HG02571 (cell line): ENCODE measurements around the gene RASL10B.

Experiments
- ATAC-seq: cut with Tn5 transposase; IDR thresholded peaks from one replicate; pipeline ENCODE4 v1.9.1; 2021; ENCODE audit warnings: mild to moderate bottlenecking, moderate library complexity; ENCODE audit not compliant: unreplicated experiment

The RASL10B gene

DNA sequence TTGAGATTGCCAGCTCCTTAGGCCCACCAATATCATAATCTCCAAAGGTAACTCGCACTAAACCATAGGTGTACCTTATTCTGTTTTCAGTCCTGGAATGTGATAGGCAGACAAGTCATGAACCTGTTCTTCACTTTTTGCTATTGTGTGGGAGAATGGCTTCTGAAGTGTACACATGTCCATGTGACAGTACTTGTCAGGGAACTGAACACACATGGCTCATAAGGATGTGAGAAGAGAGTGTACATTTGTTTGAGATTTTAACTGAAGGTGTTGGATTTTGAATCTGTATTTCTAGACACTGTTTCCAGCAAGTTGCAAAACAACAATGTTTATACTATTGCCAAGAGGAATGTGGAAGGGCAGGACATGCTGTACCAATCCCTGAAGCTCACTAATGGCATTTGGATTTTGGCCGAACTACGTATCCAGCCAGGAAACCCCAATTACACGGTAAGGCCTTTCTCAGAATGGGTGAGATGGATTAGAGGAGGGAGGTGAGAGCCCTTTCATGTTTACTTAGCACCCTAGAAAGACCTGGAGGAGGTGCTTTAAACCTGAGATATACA lies 14.5 kb upstream of the RASL10B start:
- no peak for ATAC-seq

DNA sequence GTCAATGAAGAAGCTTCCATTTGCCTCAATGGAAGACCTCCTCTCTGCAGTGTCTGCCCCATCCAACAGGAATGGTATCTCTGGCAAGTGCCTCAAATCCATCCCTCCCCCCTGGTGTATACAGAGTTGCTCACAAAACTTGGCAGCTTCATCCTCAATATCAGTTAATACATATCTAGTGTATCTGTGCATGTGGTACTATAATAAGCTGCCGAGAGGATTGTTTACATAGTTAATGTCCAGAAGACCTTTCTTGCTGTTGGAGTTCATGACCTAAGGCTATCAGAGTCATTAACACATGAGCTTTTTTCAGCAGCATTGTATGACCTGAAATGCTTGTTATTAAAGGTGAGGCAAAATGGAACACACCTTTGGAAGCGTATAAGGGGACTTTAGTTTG lies 14.0 kb upstream of the RASL10B start:
- ATAC-seq = no peak

DNA sequence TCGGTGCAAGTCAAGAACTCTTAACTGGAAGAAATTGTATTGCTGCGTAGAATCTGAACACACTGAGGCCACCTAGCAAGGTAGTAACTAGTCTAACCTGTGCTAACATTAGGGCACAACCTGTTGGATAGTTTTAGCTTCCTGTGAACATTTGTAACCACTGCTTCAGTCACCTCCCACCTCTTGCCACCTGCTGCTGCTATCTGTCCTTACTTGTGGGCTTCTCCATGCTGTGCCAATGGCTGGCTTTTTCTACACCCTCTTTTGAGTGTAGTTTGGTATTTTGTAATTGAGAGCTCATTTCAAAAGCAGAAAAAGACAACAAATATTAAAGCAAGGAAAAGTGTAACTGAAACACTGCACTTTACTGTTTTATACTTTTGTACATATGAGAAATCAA lies 7.7 kb upstream of the RASL10B start:
- ATAC-seq = no peak

DNA sequence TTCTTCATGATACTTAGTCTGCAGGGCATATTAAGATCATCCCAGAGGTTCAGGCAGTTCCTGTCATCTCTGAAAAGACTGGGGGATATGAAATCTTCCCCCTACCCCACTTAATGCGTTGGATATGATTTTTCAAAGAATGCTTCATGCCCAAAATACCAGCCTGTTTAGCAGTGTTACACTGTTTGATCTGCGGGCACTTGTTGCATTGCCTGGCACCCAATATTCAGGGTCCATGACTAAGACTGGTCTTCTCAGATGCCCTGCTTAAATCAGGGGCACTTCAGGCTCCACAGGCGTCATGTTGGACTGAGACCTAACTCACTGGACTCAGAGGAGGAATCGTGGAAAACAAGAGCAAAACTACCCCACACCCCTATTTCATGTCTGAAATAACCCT lies 6.4 kb upstream of the RASL10B start:
- ATAC-seq = no peak

DNA sequence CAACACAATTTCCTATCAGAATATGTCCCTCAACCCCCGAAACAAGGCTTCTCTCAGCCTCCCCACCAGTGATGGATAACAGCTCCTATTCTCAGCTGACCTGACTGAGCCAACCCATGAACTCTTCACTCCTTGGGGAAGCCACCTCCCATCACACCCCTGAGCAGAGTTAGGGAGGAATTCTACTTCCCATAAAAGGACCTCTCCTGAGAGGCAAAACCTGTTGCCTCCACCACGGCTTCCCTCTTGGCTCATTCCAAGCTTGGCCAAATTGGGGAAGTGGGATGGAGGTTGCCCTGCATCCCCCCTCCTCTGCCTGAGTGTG lies 5.7 kb upstream of the RASL10B start:
- no peak for ATAC-seq

DNA sequence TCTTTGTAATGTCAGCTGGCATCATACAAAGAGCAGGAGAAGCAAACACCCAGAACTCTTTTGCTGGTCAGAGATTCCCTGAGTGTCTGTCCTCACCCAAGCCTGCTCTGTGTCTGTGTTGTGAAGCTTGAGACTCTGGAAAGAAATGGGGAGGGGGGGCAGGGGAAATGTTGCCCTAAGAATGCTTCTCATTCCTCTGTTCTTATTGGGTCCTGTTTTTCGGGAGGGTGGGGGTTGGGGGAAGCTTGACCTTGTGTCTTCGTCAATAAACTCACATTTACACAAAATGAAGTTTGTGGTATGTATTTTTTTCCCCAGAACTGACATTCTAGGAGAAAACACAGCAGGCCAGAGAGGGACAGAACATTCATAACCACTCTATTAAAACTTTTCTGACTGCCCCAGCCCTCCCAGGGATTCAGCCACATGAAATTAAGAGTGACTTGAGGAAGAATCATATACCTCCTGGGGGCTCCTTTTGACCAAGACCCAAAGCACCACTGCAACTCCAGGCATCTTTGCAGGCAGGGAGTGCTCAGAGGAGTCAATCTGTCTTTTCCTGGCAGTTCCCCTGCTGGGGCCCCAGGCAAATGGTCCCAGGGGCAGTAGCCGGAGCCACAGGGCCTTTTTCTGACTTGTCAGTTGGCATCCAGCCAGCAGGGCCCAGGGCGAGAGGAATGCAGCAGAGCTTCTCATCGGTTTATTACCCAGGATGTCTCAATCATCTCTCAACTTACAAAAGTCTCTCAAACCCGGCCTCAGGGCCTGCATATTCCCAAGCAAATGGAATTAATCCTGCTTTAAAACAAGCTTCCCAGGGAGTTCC lies 5.1 kb upstream of the RASL10B start:
- no peak for ATAC-seq

DNA sequence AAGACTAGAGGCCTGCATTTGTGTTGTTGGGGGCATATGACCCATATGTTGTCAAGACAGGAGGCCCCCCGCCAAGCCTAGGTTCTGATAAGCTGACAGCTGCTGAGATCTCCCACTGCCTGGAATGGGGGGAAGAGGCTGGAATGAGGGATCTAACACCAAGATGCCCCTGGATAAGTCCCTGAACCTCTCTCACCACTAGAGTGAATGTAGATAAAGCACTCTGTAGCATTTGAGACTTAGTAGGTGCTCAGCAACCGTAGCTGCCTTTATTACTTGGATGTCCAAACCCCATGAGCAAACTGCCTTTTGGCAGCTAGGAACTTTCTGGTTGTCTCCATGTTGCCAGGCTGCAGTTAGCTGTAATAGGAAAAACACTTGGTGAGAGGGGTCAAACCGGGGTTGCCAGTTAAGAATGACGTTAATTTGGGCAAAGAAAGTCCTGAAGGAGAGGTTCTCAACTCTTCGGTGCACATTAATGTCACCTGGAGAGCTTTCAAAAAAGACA lies 4.4 kb upstream of the RASL10B start:
- no peak for ATAC-seq

DNA sequence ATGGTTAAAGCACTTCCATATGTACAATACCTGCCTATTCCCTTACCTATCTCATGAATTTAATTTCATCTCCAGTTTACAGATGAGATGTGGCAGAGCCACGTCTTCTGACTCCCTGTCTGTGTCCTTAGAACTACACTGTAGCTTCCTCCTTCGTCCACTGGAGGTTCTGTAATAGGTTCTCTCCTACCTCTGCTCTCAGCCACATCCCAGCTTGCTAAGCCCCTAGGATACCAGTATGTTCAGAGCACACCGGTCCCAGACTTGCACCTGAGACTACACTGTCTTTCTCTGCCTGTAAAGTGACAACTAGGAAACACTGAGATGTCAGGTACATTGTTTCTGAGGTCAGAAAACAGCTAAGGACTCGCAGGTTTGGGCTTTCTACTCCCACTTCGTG lies 3.8 kb upstream of the RASL10B start:
- ATAC-seq = no peak

DNA sequence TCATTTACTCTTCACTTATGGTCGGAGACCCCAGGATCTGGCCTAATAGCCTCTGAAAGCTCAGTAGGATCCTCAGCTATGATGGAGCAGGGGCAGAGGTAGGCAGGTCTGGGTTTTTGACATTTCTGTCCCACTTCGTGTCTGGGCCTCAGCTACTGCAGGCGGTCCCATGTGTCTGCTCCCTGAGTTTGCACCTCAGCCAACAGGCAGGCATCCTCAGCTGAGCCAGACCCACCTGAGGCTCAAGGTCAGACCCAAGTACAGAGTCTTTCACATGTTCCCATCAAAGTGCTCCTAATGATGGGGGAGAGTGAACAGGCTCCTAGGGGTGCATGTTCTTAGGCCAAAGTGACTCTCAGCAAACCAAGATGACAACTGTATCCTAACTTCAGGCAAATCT lies 2.9 kb upstream of the RASL10B start:
- ATAC-seq = no peak

DNA sequence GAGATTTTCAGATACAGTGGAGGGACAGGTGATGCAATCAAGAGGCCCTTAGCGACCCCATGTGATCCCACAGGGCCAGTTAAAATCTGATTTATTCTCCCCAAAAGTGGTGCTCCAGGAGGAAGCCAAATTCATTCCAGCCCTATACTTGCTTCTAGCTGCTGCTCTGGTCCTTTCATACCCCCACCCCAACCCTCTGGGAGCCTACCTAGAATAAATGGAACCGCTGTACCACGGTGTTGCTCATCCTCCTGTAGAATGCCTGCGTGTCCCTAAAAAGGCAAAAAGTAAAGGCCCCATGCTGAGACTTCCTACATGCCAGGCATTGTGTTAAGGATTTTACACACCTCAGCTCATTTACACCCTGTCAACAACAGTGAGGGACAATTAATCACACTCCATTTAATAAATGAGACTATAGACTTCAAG lies 2.0 kb upstream of the RASL10B start:
- ATAC-seq = no peak

DNA sequence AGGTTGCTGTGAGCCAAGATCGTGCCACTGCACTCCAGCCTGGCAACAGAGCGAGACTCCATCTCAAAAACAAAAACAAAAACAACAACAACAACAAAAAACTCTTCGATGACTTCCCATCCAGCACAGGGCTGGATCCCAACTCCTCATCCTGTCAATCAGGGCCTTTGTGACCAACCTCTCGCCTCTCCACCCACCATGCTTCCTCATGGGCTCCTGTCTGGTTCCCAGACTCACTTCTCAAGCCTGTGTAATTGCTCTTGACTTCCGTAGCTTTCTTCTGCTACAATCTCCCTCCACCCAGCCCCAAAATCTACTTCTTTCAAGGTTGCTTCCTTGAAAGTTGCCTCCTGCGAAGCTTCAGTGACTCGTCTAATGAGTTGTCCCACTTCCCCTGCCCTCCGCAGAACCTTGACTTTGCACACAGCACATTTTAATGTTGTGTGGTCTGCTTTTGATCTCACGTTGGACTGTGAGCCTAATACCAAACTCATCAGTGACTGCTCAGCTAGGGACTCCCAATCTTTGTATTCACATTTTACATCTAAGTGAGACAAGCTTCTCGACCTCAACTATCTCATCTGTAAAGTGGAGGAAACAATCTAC lies 936 bp upstream of the RASL10B start:
- ATAC-seq = no peak

DNA sequence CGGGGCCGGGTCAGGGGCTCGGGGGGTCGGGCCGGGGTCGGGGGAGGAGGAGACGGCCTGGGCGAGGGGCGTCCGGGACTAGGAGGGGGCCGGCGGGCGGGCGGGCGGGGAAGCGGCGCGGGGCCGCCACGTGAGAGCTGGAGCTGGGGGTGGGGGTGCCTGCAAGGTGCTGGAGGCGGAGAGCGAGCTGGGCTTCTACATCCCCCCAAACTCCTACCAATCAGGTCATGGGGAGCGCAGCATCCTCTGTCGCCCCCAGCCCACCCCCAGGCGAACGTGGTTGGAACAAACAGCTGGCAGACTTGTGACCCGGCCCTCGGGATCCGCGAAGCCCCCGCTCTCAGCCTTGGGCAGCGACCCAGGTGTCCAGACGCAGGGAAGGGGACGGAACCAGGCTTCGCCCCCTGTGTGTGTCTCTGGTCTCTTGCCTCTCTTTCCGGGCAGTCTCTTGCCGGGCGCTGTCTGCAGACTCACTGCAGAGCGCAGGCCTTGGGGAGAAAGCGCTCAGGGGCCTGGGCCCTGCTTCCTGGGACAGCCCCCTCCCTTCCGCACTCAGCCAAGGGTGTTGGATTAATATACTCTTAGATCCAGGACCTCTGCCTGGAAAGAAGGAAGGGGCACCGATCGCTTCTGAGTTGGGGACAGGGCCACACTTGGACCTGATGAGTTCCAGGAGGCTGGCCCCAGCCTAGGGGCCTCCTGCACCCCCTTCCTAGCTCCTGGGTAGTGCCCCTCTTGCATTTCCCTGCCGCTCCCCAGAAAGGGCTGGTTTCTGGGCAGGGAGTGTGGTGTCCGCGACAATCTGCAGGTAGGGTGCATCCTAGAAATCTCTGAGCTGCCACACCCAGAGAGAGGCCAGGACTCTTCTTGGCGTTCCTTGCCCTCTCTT lies 722 bp downstream of the RASL10B start:
- ATAC-seq = no peak

DNA sequence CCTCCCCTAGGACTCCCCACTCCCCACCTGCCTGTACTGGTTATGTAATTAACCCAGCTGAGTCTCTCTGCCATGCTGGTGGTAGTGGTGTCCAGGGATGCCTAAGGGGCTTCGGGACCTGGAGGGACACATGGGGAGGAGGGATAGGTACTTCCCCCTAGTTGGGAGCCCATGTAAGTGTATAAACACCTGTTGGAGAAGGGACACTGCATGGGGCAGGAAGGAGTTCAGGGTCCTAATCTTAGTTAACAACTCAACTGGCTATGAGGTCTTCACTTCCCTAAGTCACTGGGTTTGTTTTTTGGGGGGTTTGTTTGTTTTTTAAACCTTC lies 1.3 kb downstream of the RASL10B start:
- ATAC-seq = no peak

DNA sequence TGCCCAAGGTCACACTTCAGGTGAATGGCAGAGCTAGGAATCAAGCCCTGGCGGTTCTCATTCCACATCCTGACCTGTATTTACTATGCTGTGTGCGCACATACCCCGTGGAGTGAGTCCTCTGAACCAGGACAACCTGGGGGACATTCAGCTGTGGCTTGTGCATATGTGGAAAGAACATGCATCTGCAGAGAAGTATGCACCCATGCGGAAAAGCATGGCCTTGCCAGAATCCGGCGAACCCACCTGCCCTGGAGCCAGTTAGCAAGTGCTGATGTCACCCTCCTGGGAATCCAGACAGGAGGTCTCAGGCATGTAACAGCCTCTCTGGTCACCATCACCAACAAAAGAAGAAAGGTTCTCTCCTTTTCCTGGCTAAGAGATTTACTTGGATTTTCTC lies 1.9 kb downstream of the RASL10B start:
- no peak for ATAC-seq

DNA sequence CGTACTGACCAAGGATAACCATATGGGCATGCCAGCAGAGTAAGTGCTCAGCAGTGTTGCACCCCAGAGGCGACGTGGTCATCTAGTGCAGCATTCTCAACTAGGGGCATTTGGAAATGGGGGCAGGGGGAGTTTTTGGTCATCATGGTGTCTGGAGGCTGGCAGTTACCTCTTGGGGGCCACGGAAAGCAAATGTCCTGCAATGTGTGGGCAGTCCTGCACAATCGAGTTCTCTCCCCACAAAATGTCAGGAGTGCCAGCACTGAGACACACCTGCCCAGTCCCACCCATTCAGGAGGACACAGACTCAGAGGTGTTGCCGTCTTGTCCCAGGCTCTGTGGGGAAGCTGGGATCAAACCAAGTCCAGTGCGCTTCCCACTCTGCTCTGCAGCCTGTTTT lies 3.0 kb downstream of the RASL10B start:
- no peak for ATAC-seq

DNA sequence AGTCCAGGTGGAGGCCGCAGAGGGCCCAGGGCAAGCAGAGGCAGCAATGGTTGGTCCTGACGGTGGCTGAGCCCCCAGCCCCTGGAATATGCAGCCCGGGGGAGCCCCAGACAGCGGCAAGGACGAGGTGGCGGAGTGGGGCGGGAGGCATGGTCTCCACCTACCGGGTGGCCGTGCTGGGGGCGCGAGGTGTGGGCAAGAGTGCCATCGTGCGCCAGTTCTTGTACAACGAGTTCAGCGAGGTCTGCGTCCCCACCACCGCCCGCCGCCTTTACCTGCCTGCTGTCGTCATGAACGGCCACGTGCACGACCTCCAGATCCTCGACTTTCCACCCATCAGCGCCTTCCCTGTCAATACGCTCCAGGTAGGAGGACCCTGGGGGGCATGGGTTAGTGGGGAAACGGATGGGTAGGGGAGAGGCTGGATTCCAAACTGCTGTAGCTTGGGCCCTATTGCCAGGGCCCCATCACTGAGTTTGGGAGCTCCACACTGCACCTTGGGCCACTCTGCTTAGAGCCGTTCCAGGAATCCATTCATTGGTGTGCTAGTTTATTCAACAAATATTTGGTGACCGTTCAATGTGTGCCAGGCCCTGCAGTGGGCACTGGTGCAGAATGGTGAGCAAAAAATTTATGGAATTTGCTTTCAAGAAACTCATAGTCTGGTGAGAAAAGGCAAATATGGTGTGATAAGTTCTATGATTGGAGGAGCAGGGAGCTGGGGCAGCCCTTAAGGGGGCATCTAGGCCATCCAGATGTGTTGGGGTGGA lies 3.8 kb downstream of the RASL10B start:
- no peak for ATAC-seq

DNA sequence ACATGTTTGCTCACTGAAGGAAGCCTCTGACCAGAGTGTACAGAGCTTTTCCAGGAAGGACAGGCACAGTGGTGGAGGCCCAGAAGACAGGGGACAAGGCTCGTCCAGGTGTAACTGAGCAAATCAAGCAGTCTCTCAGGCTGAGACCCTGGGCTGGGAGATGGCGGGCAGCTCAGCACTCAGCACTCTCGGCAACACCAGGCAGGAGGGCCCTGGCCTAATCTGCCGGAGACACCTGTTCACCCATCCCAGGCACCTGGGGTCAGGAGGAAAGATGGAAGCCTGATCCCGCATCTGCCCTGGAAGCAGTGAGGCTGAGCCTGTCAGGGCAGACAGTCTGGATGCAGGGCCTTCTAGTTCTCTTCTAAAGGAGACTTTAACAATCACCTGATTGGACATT lies 4.8 kb downstream of the RASL10B start:
- ATAC-seq = no peak

DNA sequence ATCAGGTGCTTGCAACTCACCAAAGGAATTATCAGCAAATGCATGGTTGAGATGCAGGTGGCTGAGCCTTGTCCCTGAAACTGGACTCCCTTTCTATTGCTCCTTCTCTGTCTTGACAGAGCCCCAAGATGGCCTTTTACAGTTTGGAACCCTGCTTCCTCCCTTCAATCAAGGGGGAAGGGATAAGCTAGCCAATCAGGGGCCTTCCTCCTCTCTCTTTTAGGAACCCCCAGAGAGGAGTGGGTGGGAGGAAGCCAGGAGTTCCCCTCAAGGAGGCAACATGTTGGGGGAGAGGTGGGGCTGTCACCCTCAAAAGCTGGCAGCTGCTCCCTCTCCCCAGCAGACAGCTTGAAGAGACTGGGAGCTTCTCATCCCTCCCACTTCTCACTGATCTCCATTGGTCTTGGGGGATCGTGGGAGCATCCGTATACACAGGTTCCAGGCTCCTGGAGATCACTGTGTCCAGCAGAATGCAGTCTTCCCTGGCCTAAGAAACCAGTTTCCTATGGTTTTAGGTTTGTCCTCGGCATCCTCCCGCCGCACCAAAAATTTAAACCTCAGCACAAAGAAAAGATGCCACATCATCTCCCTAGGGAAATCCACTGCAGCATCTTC lies 7.2 kb downstream of the RASL10B start:
- ATAC-seq = no peak

DNA sequence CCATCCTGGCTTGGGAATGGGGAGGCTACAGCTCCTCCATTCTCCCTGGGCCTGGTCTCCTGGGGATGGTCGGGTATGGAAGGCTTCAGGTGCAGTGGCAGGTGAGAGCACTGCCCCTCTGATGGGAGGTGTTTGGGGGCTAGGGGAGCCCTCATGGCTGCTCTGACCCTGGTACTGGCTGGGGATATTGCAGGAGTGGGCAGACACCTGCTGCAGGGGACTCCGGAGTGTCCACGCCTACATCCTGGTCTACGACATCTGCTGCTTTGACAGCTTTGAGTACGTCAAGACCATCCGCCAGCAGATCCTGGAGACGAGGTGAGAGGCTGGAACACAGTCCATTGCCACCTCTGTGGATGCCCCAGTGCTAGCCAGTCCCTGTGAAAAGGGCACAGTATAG lies 8.8 kb downstream of the RASL10B start:
- no peak for ATAC-seq
